AG04450 (cell line): ENCODE results near the gene DONSON. TPM values are rescaled to one million over a fixed set of nuclear protein-coding genes. Genes with fewer than 3 reads are reported as not detected.
"Not testable (repeated sequence)": the region's sequence is repeated elsewhere in the genome, so short reads cannot be mapped to it uniquely, and the experiment has no call there.

Experiments
- CTCF ChIA-PET: fragments of 300-600, 350-600 bp; formaldehyde crosslinking; extraction: SDS; loops from one replicate; lab custom pipeline; 2022; ENCODE audit warnings: antibody characterized with exemption, inconsistent platforms; lab: Charles Lee
- POLR2A ChIA-PET: fragments of 350-600 bp; formaldehyde crosslinking; extraction: SDS; loops from one replicate; lab custom pipeline; 2021; ENCODE audit warnings: antibody characterized with exemption, inconsistent platforms; lab: Yijun Ruan, JAX
- DNase-seq: peaks from one replicate; pipeline ENCODE4 v3.0.0-alpha.2; 2011; ENCODE audit warnings: low read depth, low spot score
- H3K27ac ChIP-seq: one replicate; pipeline ENCODE4 v1.5.1; 2012; ENCODE audit warnings: low read depth, low read length, control low read depth
- H3K27me3 ChIP-seq: one replicate; pipeline ENCODE4 v1.6.0; 2012; ENCODE audit warnings: low read length; ENCODE audit not compliant: control insufficient read depth, insufficient read depth
- H3K4me3 ChIP-seq: 2 replicates; pipeline ENCODE4 v1.5.1; 2011; ENCODE audit warnings: mild to moderate bottlenecking, low read depth, low read length, control low read depth
- H3K9me3 ChIP-seq: 2 replicates; pipeline ENCODE4 v1.5.1; 2012; ENCODE audit warnings: low read length; ENCODE audit not compliant: control insufficient read depth, insufficient read depth
- polyA plus RNA-seq: library from polyadenylated mRNA; depleted of rRNA; stranded (reverse); fragments of >200 nt; gene quantifications from 2 replicates; pipeline ENCODE4 v1.2.3, GENCODE V29; 2011
- TF ChIP-seq, protein P1 (sequence below): IDR thresholded peaks from 2 replicates; pipeline ENCODE4 v1.5.1; 2011; ENCODE audit warnings: low read depth, low read length, control low read depth, inconsistent platforms

Gene DONSON
- polyA plus RNA-seq, 1 experiment: 20.7 TPM

DNA sequence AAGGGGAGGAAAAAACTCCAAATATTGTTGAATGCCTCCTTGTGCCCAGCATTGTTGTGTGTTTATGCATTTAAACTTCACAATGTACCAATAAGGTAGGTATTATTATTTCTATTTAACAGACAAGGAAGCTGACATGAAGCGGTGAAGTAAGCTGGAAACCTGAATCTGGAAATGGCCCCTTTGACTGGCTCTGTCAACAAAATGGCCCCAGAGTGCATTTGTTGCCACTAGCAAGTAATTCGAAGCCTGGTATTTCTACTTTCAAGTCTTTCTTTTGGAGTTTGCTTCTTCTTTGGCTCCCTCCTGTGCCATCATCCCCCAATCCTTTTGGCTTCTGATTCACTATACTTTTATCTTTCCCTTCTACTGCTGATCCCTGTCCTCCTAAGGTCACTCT, 29.9 kb upstream of the DONSON start:
- H3K27ac ChIP-seq: no peak overlapping the region
- H3K9me3 ChIP-seq: no peaks in the 10 kb centered on the region; the same call in 1 of the 2 replicates
- DNase-seq: no peak
- TF ChIP-seq, protein P1, sequence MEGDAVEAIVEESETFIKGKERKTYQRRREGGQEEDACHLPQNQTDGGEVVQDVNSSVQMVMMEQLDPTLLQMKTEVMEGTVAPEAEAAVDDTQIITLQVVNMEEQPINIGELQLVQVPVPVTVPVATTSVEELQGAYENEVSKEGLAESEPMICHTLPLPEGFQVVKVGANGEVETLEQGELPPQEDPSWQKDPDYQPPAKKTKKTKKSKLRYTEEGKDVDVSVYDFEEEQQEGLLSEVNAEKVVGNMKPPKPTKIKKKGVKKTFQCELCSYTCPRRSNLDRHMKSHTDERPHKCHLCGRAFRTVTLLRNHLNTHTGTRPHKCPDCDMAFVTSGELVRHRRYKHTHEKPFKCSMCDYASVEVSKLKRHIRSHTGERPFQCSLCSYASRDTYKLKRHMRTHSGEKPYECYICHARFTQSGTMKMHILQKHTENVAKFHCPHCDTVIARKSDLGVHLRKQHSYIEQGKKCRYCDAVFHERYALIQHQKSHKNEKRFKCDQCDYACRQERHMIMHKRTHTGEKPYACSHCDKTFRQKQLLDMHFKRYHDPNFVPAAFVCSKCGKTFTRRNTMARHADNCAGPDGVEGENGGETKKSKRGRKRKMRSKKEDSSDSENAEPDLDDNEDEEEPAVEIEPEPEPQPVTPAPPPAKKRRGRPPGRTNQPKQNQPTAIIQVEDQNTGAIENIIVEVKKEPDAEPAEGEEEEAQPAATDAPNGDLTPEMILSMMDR: no peak
- H3K4me3 ChIP-seq: no peak overlapping the region
- ChIA-PET POLR2A (no interaction called here), CTCF (interaction anchor here (4.5 kb wide), 1 partner anchor 12 kb away, joined by 51 read pairs; no protein-coding TSS in a partner anchor)
- H3K27me3 ChIP-seq: no peaks in the 10 kb centered on the region

GRCh38 chr21:33617565-33617964, 29.1 kb upstream of the DONSON start:
- H3K4me3 ChIP-seq, H3K27ac ChIP-seq, CTCF ChIA-PET, H3K9me3 ChIP-seq, POLR2A ChIA-PET, DNase-seq, H3K27me3 ChIP-seq: not testable (repeated sequence)

- H3K9me3 ChIP-seq: no peaks in the 10 kb centered on the region; the same call in 1 of the 2 replicates
- DNase-seq: no peak
- no peaks in the 10 kb centered on the region for H3K27me3 ChIP-seq
- H3K27ac ChIP-seq: no peak overlapping the region
- ChIA-PET CTCF (interaction anchor here (1.2 kb wide), 1 partner anchor 11 kb away, joined by 5 read pairs; no protein-coding TSS in a partner anchor), POLR2A (no interaction called here)
- H3K4me3 ChIP-seq: no peak overlapping the region
- TF ChIP-seq, protein P1: no peak
Observed at GRCh38 chr21:33611006-33611744, 22.7 kb upstream of the DONSON start.

DNA sequence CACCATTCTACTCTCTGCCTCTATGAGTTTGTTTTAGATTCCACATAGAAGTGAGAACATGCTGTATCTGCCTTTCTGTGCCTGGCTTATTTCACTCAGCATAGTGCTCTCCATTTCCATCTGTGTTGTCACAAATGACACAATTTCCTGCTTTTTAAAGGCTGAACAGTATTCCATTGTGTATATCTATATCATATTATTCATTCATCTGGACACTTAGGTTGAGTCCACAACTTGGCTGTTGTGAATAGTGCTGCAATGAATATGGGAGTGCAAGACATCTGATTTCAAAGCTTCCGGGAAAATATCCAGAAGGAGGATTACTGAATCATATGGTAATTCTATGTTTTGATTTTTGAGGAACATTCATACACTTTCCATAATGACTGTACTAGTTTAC, 20.1 kb upstream of the DONSON start:
- Histone ChIP-seq H3K4me3 (no peak overlapping the region), H3K27ac (peak overlapping the region; percentile 39), H3K27me3 (no peaks in the 10 kb centered on the region), H3K9me3 (no peaks in the 10 kb centered on the region)
- TF ChIP-seq, protein P1: no peak
- CTCF ChIA-PET: interaction anchor here (1.3 kb wide), 1 partner anchor 286 kb away, joined by 6 read pairs; no protein-coding TSS in a partner anchor
- no peak for DNase-seq
- POLR2A ChIA-PET: no interaction called here

DNA sequence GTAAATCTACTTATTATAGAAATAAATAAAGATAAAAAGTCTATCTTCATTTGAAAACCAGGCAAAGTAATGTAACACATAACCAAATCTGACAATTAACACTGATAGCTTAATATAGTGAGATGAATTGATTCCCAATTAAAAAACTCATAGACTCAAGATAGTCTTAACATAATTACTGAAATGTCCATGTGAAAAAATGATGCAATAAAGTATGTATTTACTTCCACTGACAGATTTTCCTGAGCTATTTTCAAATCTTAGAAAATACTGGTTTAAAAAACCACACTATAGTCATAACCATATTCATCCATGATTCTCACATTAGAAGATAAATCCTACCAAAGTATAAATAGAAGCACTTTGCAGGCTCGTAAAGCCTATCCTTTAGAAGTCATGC, 9.6 kb upstream of the DONSON start:
- no peaks in the 10 kb centered on the region for H3K9me3 ChIP-seq

More for the DNA sequence above, 9.6 kb upstream of the DONSON start:
- DNase-seq: no peak
- H3K4me3 ChIP-seq: no peak overlapping the region
- H3K27ac ChIP-seq: no peak overlapping the region
- CTCF ChIA-PET: interaction anchor here (0.8 kb wide), 1 partner anchor 9 kb away, joined by 4 read pairs; no protein-coding TSS in a partner anchor
- H3K27me3 ChIP-seq: no peaks in the 10 kb centered on the region
- TF ChIP-seq, protein P1: no peak
- POLR2A ChIA-PET: no interaction called here
